OCI-LY1 (cell line): Measurements from ENCODE around the gene PARD3B.

Experiments used
- CTCF ChIP-seq: fragments of 200-600 bp; sonication (generic), shearing (Covaris generic); IDR thresholded peaks from 2 replicates; pipeline ENCODE4 v1.5.1; 2017; ENCODE audit warnings: mild to moderate bottlenecking, antibody characterized with exemption, low read length, moderate library complexity, mixed read lengths
- EZH2 ChIP-seq: fragments of 200-600 bp; sonication (generic), shearing (Covaris generic); IDR thresholded peaks from 2 replicates; pipeline ENCODE4 v1.8.0; 2017; ENCODE audit warnings: borderline replicate concordance, mixed run types, mild to moderate bottlenecking, antibody characterized with exemption, low read length, moderate library complexity, mixed read lengths

- no peak for TF ChIP-seq CTCF
- no peak for TF ChIP-seq EZH2
Measured at GRCh38 chr2:205369813-205370212, 824.5 kb downstream of the PARD3B start.
